Stromal cell of bone marrow (primary cell): Measurements from ENCODE around the gene MTRR.

Source experiments
- DNase-seq: peaks from one replicate; pipeline ENCODE4 v3.0.0-alpha.2; 2012; ENCODE audit warnings: low read depth

MTRR gene

DNA sequence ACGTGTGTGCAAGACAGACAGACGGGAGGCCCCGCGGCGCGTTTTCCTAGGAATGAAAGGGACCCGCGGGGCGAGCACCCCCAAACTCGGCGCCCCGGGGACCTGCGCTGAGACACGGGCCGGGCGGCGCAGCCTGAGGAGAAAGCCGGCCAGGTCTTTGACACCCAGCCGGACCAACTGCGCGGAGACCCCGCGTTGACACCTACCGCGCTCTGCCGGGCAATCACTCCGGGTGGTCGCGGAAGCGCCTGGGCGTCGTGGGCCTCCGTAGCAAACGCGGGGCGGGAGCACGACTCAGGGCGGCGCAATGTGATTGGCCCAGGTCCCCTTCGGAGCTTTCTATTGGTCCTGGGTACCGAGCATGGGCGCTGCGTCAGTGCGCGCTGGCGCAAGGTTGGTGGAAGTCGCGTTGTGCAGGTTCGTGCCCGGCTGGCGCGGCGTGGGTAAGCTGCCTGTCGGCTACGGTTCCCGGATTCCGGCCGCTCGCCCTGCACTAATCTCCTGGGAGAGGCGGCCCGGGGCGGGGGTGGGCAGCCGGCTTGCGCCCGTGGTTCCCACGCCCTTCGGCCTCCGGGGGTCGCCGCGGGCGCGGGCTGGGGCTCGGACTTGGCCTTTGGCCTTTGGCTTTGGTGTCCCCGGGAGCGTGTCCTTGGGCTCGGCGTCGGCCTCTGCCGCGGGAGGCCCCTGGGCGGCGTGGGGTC, at the start of gene MTRR, which contains the start of gene FASTKD3:
TSS of gene MTRR (plus strand) at position 376 of the 701 bp plus-strand sequence. CDS start 1,647 bp downstream, outside the sequence.
TSS of gene FASTKD3 (minus strand) at position 259 of the 701 bp plus-strand sequence. CDS start 948 bp downstream, outside the sequence.
- DNase-seq, result peak; percentile 86

DNA sequence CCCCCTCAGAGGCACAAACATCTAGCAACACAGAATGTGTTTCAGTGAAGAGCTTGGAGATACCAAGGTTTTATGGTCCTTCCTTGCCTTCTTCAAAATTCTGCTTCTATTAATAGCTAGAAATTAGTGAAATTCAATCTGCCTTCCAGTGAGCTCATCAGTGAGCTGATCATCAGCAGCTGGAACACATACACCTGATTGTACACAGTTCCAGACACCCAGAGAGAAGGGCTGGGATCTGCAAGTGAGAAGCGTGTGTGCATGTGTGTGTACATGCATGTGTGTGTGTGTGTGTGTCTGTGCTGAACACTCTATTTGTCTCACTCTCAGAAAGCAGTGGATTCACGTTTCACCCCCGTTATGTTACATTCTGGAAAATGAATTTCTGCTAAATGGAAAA, 46.5 kb upstream of the MTRR start:
- DNase-seq, result no peak

DNA sequence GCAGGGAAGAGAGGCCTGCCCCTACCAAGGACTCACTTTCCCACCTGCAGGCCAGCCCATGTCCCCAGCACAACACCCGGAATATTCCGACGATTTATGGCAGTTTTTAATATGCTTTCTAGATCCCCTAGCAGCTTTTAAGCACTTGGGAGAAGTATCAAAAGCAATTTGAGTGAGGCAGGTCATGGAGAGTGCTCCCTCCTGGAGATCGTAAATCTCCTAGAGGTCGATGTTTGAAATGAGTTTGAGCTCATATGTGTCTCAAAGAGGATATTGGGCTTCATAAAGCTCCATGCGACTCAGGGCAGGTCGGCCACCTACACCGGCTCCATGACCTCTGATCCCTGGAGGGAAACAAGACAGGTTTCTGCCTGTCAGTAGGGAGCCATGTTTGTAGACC, 45.4 kb upstream of the MTRR start:
- DNase-seq, result no peak

DNA sequence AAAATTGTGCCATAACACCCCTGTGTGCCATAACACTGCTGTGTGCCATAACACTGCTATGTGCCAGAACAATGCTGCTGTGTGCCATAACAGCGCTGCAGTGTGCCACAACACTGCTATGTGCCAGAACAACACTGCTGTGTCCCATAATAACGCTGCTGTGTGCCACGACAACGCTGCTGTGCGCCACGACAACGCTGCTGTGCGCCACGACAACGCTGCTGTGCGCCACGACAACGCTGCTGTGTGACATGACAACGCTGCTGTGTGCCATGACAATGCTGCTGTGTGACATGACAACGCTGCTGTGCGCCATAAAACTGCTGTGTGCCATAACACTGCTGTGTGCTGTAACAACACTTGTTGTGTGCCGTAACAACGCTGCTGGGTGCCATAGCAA, 44.0 kb upstream of the MTRR start:
- DNase-seq, result no peak

DNA sequence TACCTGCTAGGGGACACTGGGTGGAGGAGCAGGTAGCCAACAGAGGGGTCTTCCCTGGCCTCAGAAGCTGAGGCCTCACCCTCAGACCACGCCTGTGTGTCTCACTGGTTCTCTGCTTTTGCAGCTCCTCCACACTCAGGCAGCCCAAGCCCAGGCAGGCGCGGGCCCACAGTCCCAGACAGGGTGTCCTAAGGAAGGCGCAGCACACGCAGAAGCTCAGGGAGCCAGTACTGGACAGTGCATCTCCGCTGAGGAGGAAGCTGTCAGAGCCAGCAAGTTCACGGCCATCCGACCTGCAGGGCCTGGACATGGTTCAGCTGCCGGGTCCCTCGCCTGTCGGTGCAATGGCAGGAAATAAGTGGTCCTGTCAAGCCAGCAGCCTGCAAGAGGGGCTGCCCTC, 43.3 kb upstream of the MTRR start:
- no peak for DNase-seq

DNA sequence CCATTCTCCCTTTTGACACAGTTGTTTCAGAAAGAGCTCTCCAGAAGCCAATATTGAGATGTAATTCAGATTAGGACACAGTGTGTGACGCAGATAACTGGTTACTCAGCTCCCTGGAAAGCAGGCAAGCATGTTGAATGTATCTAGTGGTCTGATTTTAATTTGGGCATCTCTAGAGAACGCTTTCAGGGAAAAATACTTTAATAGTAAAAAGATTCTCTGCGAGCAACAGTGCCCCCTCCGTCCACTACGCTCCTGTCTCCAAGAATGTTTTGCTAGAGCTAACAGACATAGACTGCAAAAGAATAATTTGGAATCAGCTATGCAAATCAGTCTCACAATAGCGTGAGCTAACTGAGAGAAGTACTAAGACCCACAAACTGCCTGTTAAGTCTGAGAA, 41.3 kb upstream of the MTRR start:
- DNase-seq, result no peak

DNA sequence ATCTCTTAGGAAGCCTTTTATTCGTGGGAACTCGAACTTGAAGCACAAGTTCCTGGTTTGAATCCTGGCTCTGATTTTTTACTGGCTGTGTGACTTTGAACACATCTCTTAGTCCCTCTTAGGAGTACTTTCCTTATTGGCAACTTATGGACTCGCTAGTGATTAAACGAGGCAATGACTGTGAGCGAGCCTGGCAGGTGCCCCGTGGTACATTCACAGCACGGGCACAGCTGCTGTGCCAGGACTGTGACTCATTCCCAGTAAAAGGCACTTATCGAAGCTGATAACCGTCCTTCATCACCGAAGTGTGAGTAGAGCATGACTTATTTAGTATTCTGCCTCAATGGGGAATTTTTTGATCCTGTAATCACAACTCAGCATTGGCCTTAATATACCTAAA, 40.7 kb upstream of the MTRR start:
- no peak for DNase-seq

DNA sequence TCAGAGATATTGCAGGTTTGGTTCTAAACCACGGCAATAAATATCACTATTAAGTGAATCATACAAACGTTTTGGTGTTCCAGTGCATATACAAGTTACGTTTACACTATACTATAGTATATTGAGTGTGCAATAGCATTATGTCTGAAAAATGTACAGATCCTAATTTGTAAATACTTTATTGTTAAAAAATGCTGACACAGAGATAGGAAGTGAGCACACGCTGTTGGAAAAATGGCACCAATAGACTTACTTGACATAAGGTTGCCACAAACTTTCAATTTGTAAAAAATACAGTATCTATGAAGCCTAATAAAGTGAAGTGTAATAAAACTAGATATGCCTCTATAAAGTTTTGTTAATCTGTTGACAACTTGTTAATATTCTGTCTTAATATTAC, 34.0 kb upstream of the MTRR start:
- no peak for DNase-seq

DNA sequence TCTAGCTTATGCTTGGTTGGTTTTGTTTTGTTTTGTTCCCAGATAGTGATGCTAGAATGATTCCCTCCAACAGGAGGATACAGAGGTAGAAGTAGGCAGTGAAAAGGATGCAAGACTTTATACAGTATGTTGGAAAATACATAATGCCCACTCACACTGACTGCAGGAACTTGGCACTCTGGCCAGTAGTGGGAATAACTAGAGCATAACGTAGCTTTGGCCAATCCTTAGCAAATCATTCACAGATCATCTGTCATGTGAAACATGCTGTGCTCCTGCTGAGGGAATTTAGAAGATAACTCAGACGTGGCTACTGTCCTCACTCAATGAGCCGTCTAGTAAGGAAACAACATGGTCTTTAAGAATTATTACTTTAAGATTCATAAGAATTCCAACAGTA, 31.5 kb upstream of the MTRR start:
- DNase-seq, result no peak

DNA sequence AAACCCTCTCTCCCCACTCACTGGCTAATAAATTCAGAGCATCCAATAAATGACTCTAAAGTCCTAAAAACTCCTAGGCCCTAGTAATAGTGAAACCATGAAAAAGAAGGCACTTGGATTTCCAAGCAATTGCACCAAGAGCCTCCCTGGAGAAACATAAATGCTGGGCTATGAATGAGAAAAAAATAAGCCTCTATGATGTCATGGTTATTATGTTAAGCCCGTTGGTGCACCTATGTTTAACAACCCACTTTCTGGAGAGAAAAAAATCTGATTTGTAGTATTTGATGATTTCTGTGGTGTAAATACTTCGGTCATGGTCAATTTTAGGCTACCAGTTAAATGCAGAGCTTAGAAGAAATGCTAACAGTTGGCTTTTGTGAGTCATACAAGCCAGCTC, 26.4 kb upstream of the MTRR start:
- no peak for DNase-seq

DNA sequence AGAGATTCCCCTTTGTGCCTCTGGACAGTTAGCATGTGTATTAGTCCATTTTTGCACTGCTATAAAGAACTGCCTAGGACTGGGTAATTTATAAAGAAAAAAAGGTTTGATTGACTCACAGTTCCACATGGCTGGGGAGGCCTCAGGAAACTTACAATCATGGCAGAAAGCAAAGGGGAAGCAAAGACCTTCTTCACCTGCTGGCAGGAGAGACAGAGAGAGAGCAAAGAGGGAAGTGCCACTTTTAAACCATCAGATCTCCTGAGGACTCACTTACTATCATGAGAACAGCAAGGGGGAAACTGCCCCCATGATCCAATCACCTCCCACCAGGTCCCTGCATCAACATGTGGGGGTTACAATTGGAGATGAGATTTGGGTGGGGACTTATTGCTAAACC, 24.0 kb upstream of the MTRR start:
- no peak for DNase-seq

DNA sequence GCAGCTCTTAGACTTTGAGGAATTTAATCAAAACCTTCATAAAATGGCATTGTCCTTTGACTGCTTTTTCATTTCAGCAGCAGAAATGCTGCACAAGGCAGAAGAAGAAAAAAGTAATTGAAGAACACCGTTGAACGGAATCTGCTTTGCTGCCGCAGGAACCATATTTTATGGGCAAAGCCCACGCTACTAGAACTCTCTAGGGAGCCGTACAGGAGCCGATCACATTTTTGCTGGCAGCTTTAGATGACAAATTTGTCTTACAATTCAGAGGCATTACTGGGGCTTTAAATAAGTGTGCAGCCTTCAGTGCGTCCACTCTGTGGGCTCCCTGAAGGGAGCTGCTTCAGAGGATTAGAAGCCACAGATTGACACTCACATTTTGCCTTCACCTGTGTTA, 23.4 kb upstream of the MTRR start:
- DNase-seq, result no peak

DNA sequence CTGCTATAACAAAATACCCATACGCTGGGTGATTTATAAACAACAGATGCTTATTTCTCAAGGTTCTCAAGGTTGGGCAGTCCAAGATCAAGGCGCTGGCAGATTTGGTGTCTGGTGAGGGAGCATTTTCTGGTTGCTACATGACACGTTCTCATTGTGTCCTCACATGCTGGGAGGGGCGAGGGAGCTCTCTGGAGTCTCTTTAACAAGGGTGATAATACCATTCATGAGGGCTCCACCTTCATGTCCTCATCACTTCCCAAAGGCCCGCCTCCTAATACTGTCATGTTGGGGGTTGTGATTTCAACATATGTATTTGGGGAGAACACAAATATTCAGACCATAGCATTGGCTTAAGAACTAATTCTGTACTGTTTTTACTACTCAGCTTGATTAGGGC, 22.6 kb upstream of the MTRR start:
- DNase-seq, result no peak

DNA sequence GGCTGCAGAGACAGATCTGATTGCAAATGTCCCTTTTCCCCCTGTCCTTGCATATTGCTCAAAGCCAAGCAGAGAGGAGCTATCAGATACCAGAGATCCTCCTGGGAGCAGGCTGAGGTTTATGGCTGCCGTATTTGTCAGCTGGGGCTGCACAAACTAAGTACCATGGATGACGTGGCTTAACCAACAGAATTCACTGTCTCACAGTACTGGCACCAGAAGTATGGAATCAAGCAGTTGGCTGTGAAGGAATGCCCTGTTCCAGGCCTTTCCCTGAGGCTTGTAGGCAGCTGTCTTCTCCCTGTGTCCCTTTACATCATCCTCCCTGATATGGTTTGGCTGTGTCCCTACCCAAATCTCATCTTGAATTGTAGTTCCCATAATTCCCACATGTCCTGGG, 20.7 kb upstream of the MTRR start:
- peak; percentile 21 for DNase-seq

DNA sequence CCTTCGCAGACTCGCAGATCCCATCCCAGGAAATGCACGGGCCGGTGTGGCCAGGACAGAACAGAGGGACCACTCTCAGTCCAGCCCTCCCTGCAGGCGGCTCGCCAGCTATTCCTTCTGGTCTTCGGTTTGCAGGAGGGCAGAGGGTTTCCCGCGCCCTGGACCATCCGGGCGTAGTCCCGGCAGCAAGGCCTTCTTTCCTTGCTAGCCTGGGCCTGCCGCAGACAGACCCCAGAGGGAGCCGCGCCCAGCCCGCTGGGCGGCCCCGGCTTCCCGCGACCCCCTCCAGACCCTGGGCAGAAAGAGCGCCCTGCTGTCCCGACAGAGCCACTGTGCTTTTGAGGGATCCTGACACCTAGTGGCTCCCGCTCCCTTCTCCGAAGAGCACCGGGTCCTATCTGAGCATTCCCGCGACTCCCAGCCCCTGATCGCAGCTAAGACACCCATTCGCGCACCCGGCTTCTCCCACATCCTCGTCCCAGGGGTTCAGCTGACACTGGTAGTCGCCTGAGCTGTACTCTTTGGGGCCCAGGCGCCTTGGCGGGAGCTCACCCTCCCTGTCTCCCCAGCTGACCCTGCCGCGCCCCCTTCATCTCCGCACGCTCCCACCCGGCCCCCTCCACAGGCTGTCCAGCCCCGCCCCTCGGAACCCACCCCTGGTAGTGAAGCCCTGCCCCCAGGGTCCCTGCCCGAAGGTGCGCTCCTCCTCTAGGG, 19.1 kb upstream of the MTRR start:
- DNase-seq, result no peak

DNA sequence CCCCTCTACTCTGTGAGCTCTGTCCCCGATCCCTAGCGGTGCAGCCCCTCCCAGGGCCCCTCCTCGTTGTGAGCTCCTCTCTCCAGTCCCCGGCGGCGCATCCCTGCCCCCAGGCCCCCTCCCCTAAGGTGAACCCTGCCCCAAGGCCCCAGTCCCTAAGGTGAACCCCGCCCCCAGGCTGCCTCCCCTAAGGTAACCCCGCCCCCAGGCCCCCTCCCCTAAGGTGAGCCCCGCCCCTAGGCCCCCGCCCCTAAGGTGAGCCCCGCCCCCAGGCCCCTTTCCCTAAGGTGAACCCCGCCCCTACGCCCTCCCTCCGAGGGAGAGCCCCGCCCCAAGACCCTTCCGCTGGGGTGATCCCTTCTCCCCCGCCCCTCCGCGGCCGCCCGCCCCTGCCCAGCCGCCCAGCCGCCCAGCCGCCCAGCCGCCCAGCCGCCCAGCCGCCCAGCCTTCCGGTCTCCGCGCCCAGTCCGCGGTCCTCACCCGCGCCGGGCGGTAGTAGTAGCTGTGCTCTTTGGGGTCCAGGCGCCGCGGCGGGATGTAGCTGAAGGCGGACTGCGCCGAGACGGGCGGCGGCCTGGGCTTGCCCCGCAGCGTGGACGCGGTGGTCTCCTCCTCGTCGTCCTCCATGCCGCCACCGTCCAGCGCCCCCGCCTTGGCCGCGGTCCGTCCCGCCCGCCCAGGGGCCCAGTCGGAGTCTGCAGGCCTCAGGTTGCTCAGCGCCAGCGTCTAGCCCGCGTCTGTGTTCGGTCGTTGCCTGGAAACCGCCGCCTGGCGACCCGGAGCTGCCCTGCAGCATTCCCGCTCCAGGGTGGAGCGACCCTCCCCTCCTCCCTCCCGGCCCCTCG, 18.3 kb upstream of the MTRR start, which contains the start of gene CFAP90:
TSS of gene CFAP90 (minus strand) at position 739 of the 845 bp plus-strand sequence. CDS start at position 627, 112 bp downstream.
- no peak for DNase-seq

DNA sequence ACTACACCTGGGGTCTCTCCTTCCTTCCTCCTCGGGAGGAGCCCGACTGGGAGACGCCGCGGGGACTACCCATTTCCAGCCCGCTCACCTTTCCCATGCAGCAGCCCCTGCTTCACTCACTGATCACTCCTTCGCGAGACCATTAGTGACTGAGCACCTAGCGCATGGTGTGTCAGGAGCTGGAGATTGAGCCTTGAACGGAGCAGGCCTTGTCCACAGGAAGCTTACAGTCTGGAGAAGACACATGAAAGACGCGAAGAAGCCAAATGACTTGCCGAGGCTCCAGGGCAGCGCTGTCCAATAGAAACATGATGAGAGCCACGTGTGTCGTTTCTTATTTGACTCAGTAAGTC, 17.7 kb upstream of the MTRR start:
- DNase-seq, result no peak

DNA sequence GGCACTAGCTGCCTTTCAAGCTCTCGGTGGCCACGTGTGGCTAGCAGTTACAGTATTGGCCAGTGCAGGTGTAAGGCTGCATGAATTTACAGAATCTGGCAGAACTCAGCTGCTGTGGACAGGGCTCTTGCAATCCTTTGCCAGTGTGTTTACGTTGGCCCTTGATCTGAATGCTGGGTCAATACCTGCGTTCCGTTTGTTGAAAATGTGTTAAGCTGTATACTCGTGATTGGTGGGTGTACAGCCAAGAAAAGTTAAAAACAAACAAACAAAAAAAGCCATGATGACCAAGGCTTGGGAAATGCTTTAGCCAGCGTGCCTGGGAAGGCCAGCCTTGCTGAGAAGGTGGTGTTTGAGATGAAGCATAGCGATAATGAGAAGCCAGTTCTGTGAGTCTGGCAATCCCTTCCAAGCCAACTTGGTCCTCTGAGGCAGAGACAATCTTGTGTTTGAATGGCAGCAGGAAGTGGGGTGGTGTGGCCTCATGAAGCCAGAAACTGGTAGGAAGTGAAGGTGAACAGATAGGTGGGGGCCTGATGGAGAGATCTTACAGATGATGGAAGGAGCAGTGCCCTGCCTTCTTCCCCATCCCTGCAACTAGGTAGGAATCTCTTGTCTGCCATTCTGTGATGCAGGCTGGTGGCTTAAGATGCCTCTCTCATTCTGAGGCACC, 17.2 kb upstream of the MTRR start:
- no peak for DNase-seq

DNA sequence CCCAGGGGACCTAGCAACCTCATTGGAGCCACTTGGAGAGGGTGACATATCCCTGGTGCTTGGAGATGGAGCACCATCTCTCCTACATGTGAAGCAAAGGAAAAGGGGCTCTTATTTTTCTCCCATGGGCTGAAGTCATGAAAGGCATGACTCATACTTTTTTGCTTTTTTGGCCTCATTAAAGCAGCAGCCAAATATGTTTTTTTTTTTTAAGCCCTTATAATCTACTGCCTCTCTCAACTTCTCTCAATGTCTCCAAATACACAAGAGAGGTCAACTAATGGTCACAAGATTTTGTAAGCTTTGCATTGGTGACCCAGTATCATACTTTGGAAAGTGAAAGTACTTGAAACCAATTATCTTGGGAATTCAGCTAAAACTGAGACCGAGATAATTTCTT, 16.4 kb upstream of the MTRR start:
- peak; percentile 48 for DNase-seq

DNA sequence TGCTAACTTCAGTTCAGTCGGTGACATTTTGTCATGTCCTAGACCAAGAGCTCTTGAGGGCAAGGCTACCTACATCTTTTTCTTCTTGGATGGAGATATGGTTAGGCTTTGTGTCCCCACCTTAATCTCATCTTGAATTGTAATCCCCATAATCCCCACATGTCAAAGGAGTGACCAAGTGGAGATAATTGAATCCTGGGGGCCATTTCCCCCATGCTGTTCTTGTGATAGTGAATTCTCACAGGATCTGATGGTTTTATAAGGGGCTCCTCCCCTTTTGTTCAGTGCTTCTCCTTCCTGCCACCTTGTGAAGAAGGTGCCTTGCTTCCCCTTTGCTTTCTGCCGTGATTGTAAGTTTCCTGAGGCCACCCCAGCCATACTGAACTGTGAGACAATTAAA, 16.0 kb upstream of the MTRR start:
- no peak for DNase-seq

DNA sequence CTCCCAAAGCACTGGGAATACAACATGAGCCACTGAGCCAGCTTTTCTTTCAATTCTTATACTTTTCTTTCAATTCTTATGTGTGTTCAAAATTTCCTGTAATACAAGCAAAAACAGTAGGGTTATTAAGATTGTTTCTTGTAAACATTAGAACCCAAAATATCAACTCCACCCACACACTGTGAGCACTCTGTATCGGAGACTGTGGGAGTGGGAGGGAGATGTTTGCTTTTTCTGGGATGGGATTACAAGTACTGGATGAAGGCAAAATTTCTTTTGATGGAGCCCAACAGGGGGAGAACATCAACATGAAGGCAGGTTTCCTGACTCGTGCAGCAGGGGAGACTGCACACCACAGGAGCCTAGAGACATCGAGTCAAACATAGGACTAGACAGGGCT, 13.3 kb upstream of the MTRR start:
- no peak for DNase-seq

DNA sequence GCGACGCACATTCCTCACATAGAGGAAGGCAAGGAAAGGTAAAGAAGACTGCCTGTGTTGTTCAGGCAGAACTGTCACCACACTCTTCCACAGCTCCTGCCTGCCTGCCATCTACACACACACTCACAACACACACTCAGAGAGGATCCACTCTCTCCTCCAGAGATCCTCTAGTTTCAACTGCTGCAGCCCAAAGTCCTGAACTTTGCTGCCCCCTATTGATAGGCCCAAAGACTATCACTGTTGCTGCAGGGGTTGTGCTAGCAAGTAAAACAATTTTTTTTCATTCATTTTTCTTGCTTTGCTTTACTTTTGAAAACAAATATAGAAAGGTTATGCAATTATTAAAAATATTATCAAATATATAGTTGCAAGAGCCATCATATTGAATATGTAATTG, 12.1 kb upstream of the MTRR start:
- no peak for DNase-seq
